GM19193 (cell line): Measurements from ENCODE around the gene GPR137.

Experiments used
- POLR2A ChIP-seq: IDR thresholded peaks from 4 replicates; pipeline ENCODE4 v1.6.1; 2011; ENCODE audit not compliant: insufficient read depth, insufficient read length; ENCODE audit errors: extremely low read depth

GPR137 gene

GRCh38 chr11:64324692-64325469, 39.2 kb downstream of the GPR137 start:
- no peak for TF ChIP-seq POLR2A

GRCh38 chr11:64327375-64327774, 41.7 kb downstream of the GPR137 start:
- no peak for TF ChIP-seq POLR2A

GRCh38 chr11:64327993-64328392, 42.3 kb downstream of the GPR137 start:
- no peak for TF ChIP-seq POLR2A

- TF ChIP-seq POLR2A: no peak
These were observed 45.2 kb downstream of the GPR137 start for GRCh38 chr11:64330888-64331287.

GRCh38 chr11:64331569-64332371, 46.1 kb downstream of the GPR137 start:
- no peak for TF ChIP-seq POLR2A

GRCh38 chr11:64333556-64333955, 47.9 kb downstream of the GPR137 start:
- no peak for TF ChIP-seq POLR2A

- no peak for TF ChIP-seq POLR2A
These were observed 49.4 kb downstream of the GPR137 start for GRCh38 chr11:64334764-64335735.

GRCh38 chr11:64337538-64338249, 52.0 kb downstream of the GPR137 start:
- no peak for TF ChIP-seq POLR2A

GRCh38 chr11:64338716-64339115, 53.1 kb downstream of the GPR137 start:
- no peak for TF ChIP-seq POLR2A
